OCI-LY3 (cell line): ENCODE measurements around the gene ZNF793.

ENCODE experiments used
- H2AFZ ChIP-seq: fragments of 200-600, 300-600 bp; shearing (Covaris generic); 2 replicates; pipeline ENCODE4 v1.6.0; 2014; ENCODE audit warnings: antibody characterized with exemption, low read depth, low read length
- H3K27ac ChIP-seq: fragments of 200-600, 300-600 bp; sonication (generic); 2 replicates; pipeline ENCODE4 v1.5.1; 2014; ENCODE audit warnings: mild to moderate bottlenecking, low read length, moderate library complexity, mixed read lengths
- H3K27me3 ChIP-seq: fragments of 200-600, 300-600 bp; sonication (generic); 2 replicates; pipeline ENCODE4 v1.6.1; 2014; ENCODE audit warnings: low read depth, low read length, mixed read lengths
- H3K36me3 ChIP-seq: fragments of 200-600, 300-600 bp; sonication (generic); replicated peaks from 2 replicates; pipeline ENCODE3; 2014; ENCODE audit warnings: low read depth, low read length, mixed read lengths
- H3K4me1 ChIP-seq: fragments of 300-600, 200-600 bp; sonication (generic); 2 replicates; pipeline ENCODE4 v1.6.1; 2014; ENCODE audit warnings: low read length, mixed read lengths
- H3K4me2 ChIP-seq: fragments of 200-600, 300-600 bp; sonication (generic); 2 replicates; pipeline ENCODE4 v1.6.1; 2014; ENCODE audit warnings: low read length, mixed read lengths
- H3K4me3 ChIP-seq: fragments of 300-600, 200-600 bp; sonication (generic); 2 replicates; pipeline ENCODE4 v1.5.1; 2014; ENCODE audit warnings: antibody characterized with exemption, mild to moderate bottlenecking, low read length, moderate library complexity
- H3K79me2 ChIP-seq: fragments of 300-600, 200-600 bp; shearing (Covaris generic); 2 replicates; pipeline ENCODE4 v1.6.1; 2014; ENCODE audit warnings: mild to moderate bottlenecking, low read length, mixed read lengths
- H3K9ac ChIP-seq: fragments of 300-600, 200-600 bp; shearing (Covaris generic); 2 replicates; pipeline ENCODE4 v1.6.0; 2014; ENCODE audit warnings: mild to moderate bottlenecking, low read length, moderate library complexity
- H3K9me3 ChIP-seq: fragments of 200-600, 300-600 bp; shearing (Covaris generic); 2 replicates; pipeline ENCODE4 v1.6.1; 2014; ENCODE audit warnings: low read length, mixed read lengths; ENCODE audit not compliant: insufficient read depth
- H4K20me1 ChIP-seq: fragments of 200-600, 300-600 bp; sonication (generic); 2 replicates; pipeline ENCODE4 v1.6.1; 2016; ENCODE audit warnings: low read length, mixed read lengths; ENCODE audit not compliant: insufficient read depth
- CTCF ChIP-seq: fragments of 200-600, 300-600 bp; sonication (generic); IDR thresholded peaks from 2 replicates; pipeline ENCODE4 v1.5.1; 2014; ENCODE audit warnings: antibody characterized with exemption, low read length, low read depth
- EZH2phosphoT487 ChIP-seq: fragments of 200-600 bp; shearing (Covaris generic); IDR thresholded peaks from 2 replicates; pipeline ENCODE4 v1.6.1; 2018; ENCODE audit warnings: antibody characterized with exemption, mixed run types, low read depth

ZNF793 gene

GRCh38 chr19:37511186-37511585, 4.4 kb downstream of the ZNF793 start:
- Histone ChIP-seq H3K27me3 (no peaks in the 10 kb centered on the region), H3K4me1 (no peaks in the 10 kb centered on the region; the same call in 1 of the 2 replicates), H3K36me3 (peaks cover 40% of the 10 kb centered on the region), H4K20me1 (no peaks in the 10 kb centered on the region), H3K4me2 (no peak overlapping the region), H2AFZ (no peak overlapping the region), H3K9ac (no peak overlapping the region), H3K79me2 (peaks cover 7% of the 10 kb centered on the region), H3K9me3 (peaks cover 13% of the 10 kb centered on the region; the same call in 1 of the 2 replicates), H3K4me3 (no peak overlapping the region), H3K27ac (no peak overlapping the region)
- TF ChIP-seq EZH2phosphoT487 (no peak), CTCF (no peak)

GRCh38 chr19:37511821-37512220, 5.1 kb downstream of the ZNF793 start:
- Histone ChIP-seq H3K36me3 (peaks cover 40% of the 10 kb centered on the region), H3K9me3 (peaks cover 13% of the 10 kb centered on the region; the same call in 1 of the 2 replicates), H3K27ac (no peak overlapping the region), H3K4me3 (no peak overlapping the region), H2AFZ (no peak overlapping the region), H3K4me2 (no peak overlapping the region), H3K27me3 (no peaks in the 10 kb centered on the region), H4K20me1 (no peaks in the 10 kb centered on the region), H3K9ac (no peak overlapping the region), H3K79me2 (peaks cover 7% of the 10 kb centered on the region), H3K4me1 (no peaks in the 10 kb centered on the region; the same call in 1 of the 2 replicates)
- TF ChIP-seq CTCF (no peak), EZH2phosphoT487 (no peak)

- Histone ChIP-seq H3K9ac (no peak overlapping the region), H3K4me1 (no peaks in the 10 kb centered on the region), H3K27ac (no peak overlapping the region), H3K4me2 (no peak overlapping the region), H2AFZ (no peak overlapping the region), H3K9me3 (peaks cover 13% of the 10 kb centered on the region; the same call in 1 of the 2 replicates), H3K4me3 (no peak overlapping the region), H4K20me1 (no peaks in the 10 kb centered on the region), H3K27me3 (no peaks in the 10 kb centered on the region), H3K79me2 (no peaks in the 10 kb centered on the region), H3K36me3 (peaks cover 45% of the 10 kb centered on the region)
- TF ChIP-seq CTCF (no peak), EZH2phosphoT487 (no peak)
These were observed 6.7 kb downstream of the ZNF793 start for GRCh38 chr19:37513397-37513796.

GRCh38 chr19:37519890-37520289, 13.2 kb downstream of the ZNF793 start:
- TF ChIP-seq CTCF (no peak), EZH2phosphoT487 (no peak)
- no peaks in the 10 kb centered on the region for H4K20me1 ChIP-seq
- no peak overlapping the region for H2AFZ ChIP-seq
- H3K4me3 ChIP-seq = no peak overlapping the region
- H3K9me3 ChIP-seq = peaks cover 13% of the 10 kb centered on the region
- no peaks in the 10 kb centered on the region for H3K79me2 ChIP-seq
- no peaks in the 10 kb centered on the region for H3K27me3 ChIP-seq
- peaks cover 26% of the 10 kb centered on the region for H3K36me3 ChIP-seq
- H3K9ac ChIP-seq = no peak overlapping the region
- no peak overlapping the region for H3K4me2 ChIP-seq
- no peak overlapping the region for H3K27ac ChIP-seq
- H3K4me1 ChIP-seq = no peaks in the 10 kb centered on the region
